ENCODE data around the gene PDZD7.

PDZD7 gene

GRCh38 chr10:101040061-101040460, 9.1 kb upstream of the PDZD7 start:
- Histone ChIP-seq H3K4me3 (ENCODE audit: low read length) (no peak overlapping the region), H3K27ac (ENCODE audit: low read length) (no peak overlapping the region), H3K9me3 (replicated peaks; ENCODE audit: insufficient read depth, low read length) (no peaks in the 10 kb centered on the region), H3K4me2 (ENCODE audit: low read depth, low read length) (no peak overlapping the region), H3F3A (ENCODE audit: insufficient read depth, low read length) (peaks cover 7% of the 10 kb centered on the region; the same call in 1 of the 2 replicates), H3K4me1 (ENCODE audit: low read length) (peaks cover 17% of the 10 kb centered on the region), H3K27me3 (replicated peaks; ENCODE audit: insufficient read depth, low read length) (peaks cover 12% of the 10 kb centered on the region), H2AFZ (ENCODE audit: low read length) (no peak overlapping the region), H3K36me3 (replicated peaks; ENCODE audit: insufficient read depth, low read length) (no peaks in the 10 kb centered on the region), H3K9ac (ENCODE audit: low read length) (no peak overlapping the region), H3K79me2 (ENCODE audit: low read length) (no peaks in the 10 kb centered on the region), H3K9me2 (replicated peaks; ENCODE audit: insufficient read depth, low read length) (no peaks in the 10 kb centered on the region), H4K20me1 (ENCODE audit: insufficient read depth, low read length) (no peaks in the 10 kb centered on the region)
- TF ChIP-seq, protein P1, sequence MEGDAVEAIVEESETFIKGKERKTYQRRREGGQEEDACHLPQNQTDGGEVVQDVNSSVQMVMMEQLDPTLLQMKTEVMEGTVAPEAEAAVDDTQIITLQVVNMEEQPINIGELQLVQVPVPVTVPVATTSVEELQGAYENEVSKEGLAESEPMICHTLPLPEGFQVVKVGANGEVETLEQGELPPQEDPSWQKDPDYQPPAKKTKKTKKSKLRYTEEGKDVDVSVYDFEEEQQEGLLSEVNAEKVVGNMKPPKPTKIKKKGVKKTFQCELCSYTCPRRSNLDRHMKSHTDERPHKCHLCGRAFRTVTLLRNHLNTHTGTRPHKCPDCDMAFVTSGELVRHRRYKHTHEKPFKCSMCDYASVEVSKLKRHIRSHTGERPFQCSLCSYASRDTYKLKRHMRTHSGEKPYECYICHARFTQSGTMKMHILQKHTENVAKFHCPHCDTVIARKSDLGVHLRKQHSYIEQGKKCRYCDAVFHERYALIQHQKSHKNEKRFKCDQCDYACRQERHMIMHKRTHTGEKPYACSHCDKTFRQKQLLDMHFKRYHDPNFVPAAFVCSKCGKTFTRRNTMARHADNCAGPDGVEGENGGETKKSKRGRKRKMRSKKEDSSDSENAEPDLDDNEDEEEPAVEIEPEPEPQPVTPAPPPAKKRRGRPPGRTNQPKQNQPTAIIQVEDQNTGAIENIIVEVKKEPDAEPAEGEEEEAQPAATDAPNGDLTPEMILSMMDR (IDR thresholded peaks at IDR 0.05; ENCODE audit: low read length) = no peak
- TF ChIP-seq EZH2phosphoT487 (IDR thresholded peaks at IDR 0.05; ENCODE audit: low read length) (no peak), EZH2 (optimal IDR thresholded peaks at IDR 0.05; ENCODE audit: low read depth, low read length) (no peak)
- no peak for DNase-seq

GRCh38 chr10:101038484-101038883, 7.6 kb upstream of the PDZD7 start:
- H4K20me1 ChIP-seq (ENCODE audit: insufficient read depth, low read length) = no peaks in the 10 kb centered on the region
- TF ChIP-seq, protein P1 (IDR thresholded peaks at IDR 0.05; ENCODE audit: low read length) = peak; percentile 22
- no peak for TF ChIP-seq EZH2 (optimal IDR thresholded peaks at IDR 0.05; ENCODE audit: low read depth, low read length)
- no peak overlapping the region for H3K9ac ChIP-seq (ENCODE audit: low read length)
- no peaks in the 10 kb centered on the region for H3K9me3 ChIP-seq (replicated peaks; ENCODE audit: insufficient read depth, low read length)
- H3K4me2 ChIP-seq (ENCODE audit: low read depth, low read length) = no peak overlapping the region
- H3K9me2 ChIP-seq (replicated peaks; ENCODE audit: insufficient read depth, low read length) = no peaks in the 10 kb centered on the region
- peaks cover 17% of the 10 kb centered on the region for H3K4me1 ChIP-seq (ENCODE audit: low read length)
- no peaks in the 10 kb centered on the region for H3K36me3 ChIP-seq (replicated peaks; ENCODE audit: insufficient read depth, low read length)
- DNase-seq = no peak
- H3K27ac ChIP-seq (ENCODE audit: low read length) = no peak overlapping the region
- peaks cover 20% of the 10 kb centered on the region for H3K27me3 ChIP-seq (replicated peaks; ENCODE audit: insufficient read depth, low read length)
- no peaks in the 10 kb centered on the region for H3K79me2 ChIP-seq (ENCODE audit: low read length)
- H2AFZ ChIP-seq (ENCODE audit: low read length) = no peak overlapping the region
- H3K4me3 ChIP-seq (ENCODE audit: low read length) = no peak overlapping the region
- H3F3A ChIP-seq (ENCODE audit: insufficient read depth, low read length) = peaks cover 7% of the 10 kb centered on the region; the same call in 1 of the 2 replicates

- no peak overlapping the region for H3K9ac ChIP-seq (ENCODE audit: low read length)
- H3K27ac ChIP-seq (ENCODE audit: low read length) = no peak overlapping the region
- peaks cover 37% of the 10 kb centered on the region for H3K27me3 ChIP-seq (replicated peaks; ENCODE audit: insufficient read depth, low read length)
- no peaks in the 10 kb centered on the region for H3K9me3 ChIP-seq (replicated peaks; ENCODE audit: insufficient read depth, low read length)
- H3K4me1 ChIP-seq (ENCODE audit: low read length) = peaks cover 8% of the 10 kb centered on the region
- no peak overlapping the region for H3K4me2 ChIP-seq (ENCODE audit: low read depth, low read length)
- no peak overlapping the region for H3K4me3 ChIP-seq (ENCODE audit: low read length)
- DNase-seq = no peak
- no peaks in the 10 kb centered on the region for H3K9me2 ChIP-seq (replicated peaks; ENCODE audit: insufficient read depth, low read length)
- TF ChIP-seq EZH2phosphoT487 (IDR thresholded peaks at IDR 0.05; ENCODE audit: low read length) (no peak), EZH2 (optimal IDR thresholded peaks at IDR 0.05; ENCODE audit: low read depth, low read length) (no peak)
- TF ChIP-seq, protein P1 (IDR thresholded peaks at IDR 0.05; ENCODE audit: low read length) = no peak
- H2AFZ ChIP-seq (ENCODE audit: low read length) = no peak overlapping the region
- no peaks in the 10 kb centered on the region for H3K79me2 ChIP-seq (ENCODE audit: low read length)
- 0 out of 2 replicates have a peak, but pooled peaks cover under 1% of the 10 kb centered on the region for H3F3A ChIP-seq (ENCODE audit: insufficient read depth, low read length)
- H4K20me1 ChIP-seq (ENCODE audit: insufficient read depth, low read length) = no peaks in the 10 kb centered on the region
- no peaks in the 10 kb centered on the region for H3K36me3 ChIP-seq (replicated peaks; ENCODE audit: insufficient read depth, low read length)
These were observed 5.8 kb upstream of the PDZD7 start for GRCh38 chr10:101036726-101037125.
